K562 (cell line): ENCODE results near the gene ST7. TPM values are rescaled to one million over a fixed set of nuclear protein-coding genes. Genes with fewer than 3 reads are reported as not detected.
A peak's percentile ranks its signal among the peaks of the same experiment; 100 is the strongest.

Experiments
- CBX5 ChIP-seq: IDR thresholded peaks from 2 replicates; pipeline ENCODE4 v1.6.1; 2014; ENCODE audit warnings: low read depth, borderline replicate concordance
- CTBP1 ChIP-seq: fragments of 450-650 bp; IDR thresholded peaks from 2 replicates; pipeline ENCODE4 v1.6.1; 2016; ENCODE audit warnings: borderline replicate concordance
- DIDO1 ChIP-seq: fragments of 450-650 bp; IDR thresholded peaks from 2 replicates; pipeline ENCODE4 v1.6.1; 2016; ENCODE audit warnings: low read depth, missing biosample characterization, missing genetic modification characterization
- ELF4 ChIP-seq: fragments of 450-650 bp; formaldehyde crosslinking; IDR thresholded peaks from 2 replicates; pipeline ENCODE4 v1.4.0; 2022; ENCODE audit warnings: missing genetic modification characterization
- FOXK2 ChIP-seq, 2 experiments: fragments of 450-650 bp; IDR thresholded peaks in 1 of 2; conservative IDR thresholded peaks in 1 of 2; 2 replicates each; pipeline ENCODE4 v1.6.1; 2016; ENCODE audit warnings: low read depth in 2 of 2, mild to moderate bottlenecking in 1 of 2
- L3MBTL2 ChIP-seq: fragments of 450-650 bp; IDR thresholded peaks from 2 replicates; pipeline ENCODE4 v1.6.1; 2016; ENCODE audit warnings: mild to moderate bottlenecking, moderate library complexity
- NFATC3 ChIP-seq: fragments of 450-650 bp; IDR thresholded peaks from 2 replicates; pipeline ENCODE4 v1.6.1; 2017; ENCODE audit warnings: mild to moderate bottlenecking
- NR2F6 ChIP-seq: fragments of 450-650 bp; formaldehyde crosslinking; IDR thresholded peaks from 2 replicates; pipeline ENCODE4 v1.4.0; 2020; ENCODE audit warnings: mild to moderate bottlenecking
- PHF8 ChIP-seq: fragments of 200-600 bp; sonication (generic); IDR thresholded peaks from 2 replicates; pipeline ENCODE4 v1.6.1; 2012; ENCODE audit warnings: mixed run types, mild to moderate bottlenecking, inconsistent platforms, low read length, moderate library complexity, borderline replicate concordance
- ZC3H8 ChIP-seq: fragments of 450-650 bp; IDR thresholded peaks from 2 replicates; pipeline ENCODE4 v1.6.1; 2017
- ZFP36 ChIP-seq: fragments of 150-350 bp; IDR thresholded peaks from 2 replicates; pipeline ENCODE4 v1.6.1; 2018; ENCODE audit warnings: low read length, low read depth; ENCODE audit not compliant: partially characterized antibody
- ZNF212 ChIP-seq: fragments of 450-650 bp; formaldehyde crosslinking; IDR thresholded peaks from 2 replicates; pipeline ENCODE4 v1.4.0; 2020; ENCODE audit warnings: mild to moderate bottlenecking
- ZNF407 ChIP-seq: fragments of 450-650 bp; IDR thresholded peaks from 2 replicates; pipeline ENCODE4 v1.6.1; 2016; ENCODE audit warnings: low read depth
- ZNF449 ChIP-seq: fragments of 250-450 bp; sonication (Bioruptor Pico); IDR thresholded peaks from 2 replicates; pipeline ENCODE4 v1.8.0; 2022; ENCODE audit warnings: moderate library complexity, mild to moderate bottlenecking, inconsistent platforms
- ZSCAN32 ChIP-seq: fragments of 450-650 bp; formaldehyde crosslinking; IDR thresholded peaks from 2 replicates; pipeline ENCODE4 v1.4.0; 2020; ENCODE audit warnings: mild to moderate bottlenecking, moderate library complexity
- polyA plus RNA-seq, 8 experiments: library from polyadenylated mRNA; depleted of rRNA in 4 of 8; stranded (reverse) in 5 of 8; unstranded in 3 of 8; fragments of >200 nt; fragmentation: Nextera tagmentation in 2 of 8; fragmentation: Illumina TruSeq in 1 of 8; extraction: Ambion mirVana in 2 of 8; extraction: Trizol in 1 of 8; gene quantifications; 2 replicates each; pipeline versions ENCODE4 v1.2.1 to v1.2.3, GENCODE V29; 2011 to 2014; ENCODE audit warnings: inconsistent platforms in 1 of 8, missing spikeins in 1 of 8
- total RNA-seq, 7 experiments: library from RNA; depleted of rRNA in 6 of 7; stranded (reverse); fragments of >200 nt in 6 of 7; fragmentation: Illumina TruSeq in 2 of 7; extraction: Trizol in 2 of 7; gene quantifications; 2 replicates each; pipeline versions ENCODE4 v1.2.1 to v1.2.3, GENCODE V29; 2011 to 2021; ENCODE audit warnings: low replicate concordance in 1 of 7

Gene ST7
- total and polyA plus RNA-seq, 9 of the 15 experiments (the other 6 are each of a cell fraction or from before 2014, with no cell fraction given), result 23.9 to 56.3 (median 36.9) TPM

- TF ChIP-seq ZNF212 (CRISPR knock-in tag), result no peak
- peak; percentile 76; the same call in 1 of the 2 replicates for TF ChIP-seq CTBP1
- TF ChIP-seq NFATC3, result peak; percentile 90; the same call in 1 of the 2 replicates
- no peak for TF ChIP-seq PHF8
- TF ChIP-seq ZNF449 (CRISPR knock-in tag), result no peak
- no peak for TF ChIP-seq NR2F6
- no peak for TF ChIP-seq ZFP36
- TF ChIP-seq ELF4, result peak; percentile 98
- TF ChIP-seq L3MBTL2, result no peak; the same call in none of the 2 replicates
- no peak for TF ChIP-seq CBX5
- peak; percentile 70; the same call in 1 of the 2 replicates for TF ChIP-seq ZNF407
- peak; percentile 61; the same call in 1 of the 2 replicates for TF ChIP-seq DIDO1 (tag)
- no peak for TF ChIP-seq ZSCAN32 (CRISPR knock-in tag)
- peak; percentile 96 for TF ChIP-seq ZC3H8
- peak; percentile 65 to 83; a peak in 3 of 4 replicates for TF ChIP-seq FOXK2 (conservative IDR thresholded peaks at IDR 0.05 in 1 of 2, IDR thresholded peaks at IDR 0.05 in 1 of 2; ENCODE audit: low read depth in 2 of 2)
Observed at GRCh38 chr7:116949941-116950801, 3.1 kb upstream of the ST7 start (continued).
